Panc1 (cell line): ENCODE results near the gene MRPL38. TPM values are rescaled to one million over a fixed set of nuclear protein-coding genes. Genes with fewer than 3 reads are reported as not detected.

Experiments used
- ATAC-seq: fragments of 200-7000 bp; cut with Tn5 transposase; 2 replicates; pipeline ENCODE4 v1.9.1; 2020; ENCODE audit warnings: mild to moderate bottlenecking, moderate library complexity
- BruUV-seq: library from RNA; stranded (reverse); fragments of 400-500 nt; replicated peaks from 2 replicates; lab custom pipeline; 2021; lab: Mats Ljungman, UMichigan
- CTCF ChIA-PET: fragments of 300-600 bp; sonication (Branson Sonifier 250); formaldehyde crosslinking; loops from one replicate; lab custom pipeline; 2022; ENCODE audit warnings: antibody characterized with exemption; lab: Charles Lee
- POLR2A ChIA-PET: fragments of 300-600 bp; sonication (Branson Sonifier 250); formaldehyde crosslinking; loops from one replicate; lab custom pipeline; 2022; ENCODE audit warnings: antibody characterized with exemption; lab: Charles Lee
- DNase-seq: peaks from one replicate; pipeline ENCODE4 v3.0.0-alpha.2; 2010; ENCODE audit warnings: low read depth, low spot score
- H3K27ac ChIP-seq: 2 replicates; pipeline ENCODE4 v1.5.1; 2011; ENCODE audit warnings: mild to moderate bottlenecking, low read length, inconsistent platforms
- H3K27me3 ChIP-seq: fragments of 200-500 bp; sonication (Bioruptor generic); 2 replicates; pipeline ENCODE4 v1.6.0; 2014; ENCODE audit warnings: low read length, inconsistent platforms; ENCODE audit not compliant: control insufficient read depth, insufficient read depth
- H3K36me3 ChIP-seq: fragments of 200-500 bp; sonication (Bioruptor generic); 2 replicates; pipeline ENCODE4 v1.5.1; 2014; ENCODE audit warnings: inconsistent platforms, mild to moderate bottlenecking, low read length, moderate library complexity; ENCODE audit not compliant: control insufficient read depth, insufficient read depth
- H3K4me1 ChIP-seq: 2 replicates; pipeline ENCODE4 v1.5.1; 2011; ENCODE audit warnings: inconsistent platforms, mild to moderate bottlenecking, low read length, moderate library complexity; ENCODE audit not compliant: control insufficient read depth, insufficient read depth
- H3K4me3 ChIP-seq, 2 experiments: 2 replicates each; pipeline ENCODE4 v1.5.1; 2011 to 2012; ENCODE audit warnings: low read depth in 2 of 2, low read length in 2 of 2, mild to moderate bottlenecking in 2 of 2, inconsistent platforms in 1 of 2, moderate library complexity in 1 of 2
- H3K9me3 ChIP-seq: fragments of 200-500 bp; sonication (Bioruptor generic); 2 replicates; pipeline ENCODE4 v1.5.1; 2014; ENCODE audit warnings: low read depth, mild to moderate bottlenecking, inconsistent platforms, low read length, moderate library complexity; ENCODE audit not compliant: control insufficient read depth, insufficient read depth
- CTCF ChIP-seq: fragments of 450-650 bp; IDR thresholded peaks from 2 replicates; pipeline ENCODE4 v1.5.1; 2017; ENCODE audit warnings: mild to moderate bottlenecking
- POLR2AphosphoS5 ChIP-seq: IDR thresholded peaks from 2 replicates; pipeline ENCODE4 v1.6.1; 2012; ENCODE audit warnings: mild to moderate bottlenecking, low read depth, low read length, moderate library complexity
- SIN3A ChIP-seq: IDR thresholded peaks from 2 replicates; pipeline ENCODE4 v1.6.1; 2012; ENCODE audit warnings: low read depth, mild to moderate bottlenecking, low read length, moderate library complexity, borderline replicate concordance; ENCODE audit not compliant: insufficient read depth
- TCF7L2 ChIP-seq: IDR thresholded peaks from 2 replicates; pipeline ENCODE4 v1.6.1; 2011; ENCODE audit warnings: mild to moderate bottlenecking, low read depth, low read length, inconsistent platforms
- in situ Hi-C: cut with HindIII; loops from 2 replicates; pipeline ENCODE4 v1.10.0; 2016; ENCODE audit warnings: low sequenced_read_pairs, low pct_unique_long_range_greater_than_20kb
- intact Hi-C: fragments of 100-400 bp; cut with micrococcal nuclease; formaldehyde crosslinking; loops from one replicate; pipeline ENCODE4 v1.10.0; 2022; ENCODE audit not compliant: unreplicated experiment
- total RNA-seq: library from RNA; stranded (reverse); gene quantifications from one replicate; pipeline ENCODE4 v1.2.1, GENCODE V29; 2021; ENCODE audit not compliant: unreplicated experiment
- TF ChIP-seq, protein P1 (sequence below), 2 experiments: IDR thresholded peaks; 2 replicates each; pipeline ENCODE4 v1.6.1; 2011 to 2012; ENCODE audit warnings: low read depth in 2 of 2, control low read depth in 1 of 2, low read length in 1 of 2, mild to moderate bottlenecking in 1 of 2, moderate library complexity in 1 of 2; ENCODE audit not compliant: insufficient read depth in 1 of 2

The MRPL38 gene
- total RNA-seq, 1 experiment from 2014 or later, result 165 TPM

GRCh38 chr17:75875940-75876189 is 28.8 kb downstream of the MRPL38 start:
- H3K27ac ChIP-seq, result peak overlapping the region; percentile 88
- ATAC-seq (peak; percentile 7), DNase-seq (no peak)
- intact Hi-C loops, result no loop called here
- H3K4me1 ChIP-seq, result peaks cover 33% of the 10 kb centered on the region
- H3K27me3 ChIP-seq, result no peaks in the 10 kb centered on the region
- H3K36me3 ChIP-seq, result no peaks in the 10 kb centered on the region; the same call in 1 of the 2 replicates
- TF ChIP-seq, protein P1, sequence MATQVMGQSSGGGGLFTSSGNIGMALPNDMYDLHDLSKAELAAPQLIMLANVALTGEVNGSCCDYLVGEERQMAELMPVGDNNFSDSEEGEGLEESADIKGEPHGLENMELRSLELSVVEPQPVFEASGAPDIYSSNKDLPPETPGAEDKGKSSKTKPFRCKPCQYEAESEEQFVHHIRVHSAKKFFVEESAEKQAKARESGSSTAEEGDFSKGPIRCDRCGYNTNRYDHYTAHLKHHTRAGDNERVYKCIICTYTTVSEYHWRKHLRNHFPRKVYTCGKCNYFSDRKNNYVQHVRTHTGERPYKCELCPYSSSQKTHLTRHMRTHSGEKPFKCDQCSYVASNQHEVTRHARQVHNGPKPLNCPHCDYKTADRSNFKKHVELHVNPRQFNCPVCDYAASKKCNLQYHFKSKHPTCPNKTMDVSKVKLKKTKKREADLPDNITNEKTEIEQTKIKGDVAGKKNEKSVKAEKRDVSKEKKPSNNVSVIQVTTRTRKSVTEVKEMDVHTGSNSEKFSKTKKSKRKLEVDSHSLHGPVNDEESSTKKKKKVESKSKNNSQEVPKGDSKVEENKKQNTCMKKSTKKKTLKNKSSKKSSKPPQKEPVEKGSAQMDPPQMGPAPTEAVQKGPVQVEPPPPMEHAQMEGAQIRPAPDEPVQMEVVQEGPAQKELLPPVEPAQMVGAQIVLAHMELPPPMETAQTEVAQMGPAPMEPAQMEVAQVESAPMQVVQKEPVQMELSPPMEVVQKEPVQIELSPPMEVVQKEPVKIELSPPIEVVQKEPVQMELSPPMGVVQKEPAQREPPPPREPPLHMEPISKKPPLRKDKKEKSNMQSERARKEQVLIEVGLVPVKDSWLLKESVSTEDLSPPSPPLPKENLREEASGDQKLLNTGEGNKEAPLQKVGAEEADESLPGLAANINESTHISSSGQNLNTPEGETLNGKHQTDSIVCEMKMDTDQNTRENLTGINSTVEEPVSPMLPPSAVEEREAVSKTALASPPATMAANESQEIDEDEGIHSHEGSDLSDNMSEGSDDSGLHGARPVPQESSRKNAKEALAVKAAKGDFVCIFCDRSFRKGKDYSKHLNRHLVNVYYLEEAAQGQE (IDR thresholded peaks at IDR 0.05; ENCODE audit: insufficient read depth in 1 of 2, low read depth in 2 of 2, low read length in 1 of 2), result no peak
- TF ChIP-seq SIN3A, result no peak
- no peak for TF ChIP-seq CTCF
- no peak for TF ChIP-seq POLR2AphosphoS5
- no peak for TF ChIP-seq TCF7L2
- H3K4me3 ChIP-seq, result peak overlapping the region; percentile 76 to 82
- in situ Hi-C loops, result no loop called here
- POLR2A ChIA-PET, result interaction anchor here (2.8 kb wide), 1 partner anchor 96 kb away, joined by 10 read pairs; a partner anchor contains a TSS
- CTCF ChIA-PET, result interaction anchor here (0.9 kb wide), 1 partner anchor 15 kb away, joined by 4 read pairs; no protein-coding TSS in a partner anchor
- no peaks in the 10 kb centered on the region for H3K9me3 ChIP-seq
- BruUV-seq, result no TSS peak

DNA sequence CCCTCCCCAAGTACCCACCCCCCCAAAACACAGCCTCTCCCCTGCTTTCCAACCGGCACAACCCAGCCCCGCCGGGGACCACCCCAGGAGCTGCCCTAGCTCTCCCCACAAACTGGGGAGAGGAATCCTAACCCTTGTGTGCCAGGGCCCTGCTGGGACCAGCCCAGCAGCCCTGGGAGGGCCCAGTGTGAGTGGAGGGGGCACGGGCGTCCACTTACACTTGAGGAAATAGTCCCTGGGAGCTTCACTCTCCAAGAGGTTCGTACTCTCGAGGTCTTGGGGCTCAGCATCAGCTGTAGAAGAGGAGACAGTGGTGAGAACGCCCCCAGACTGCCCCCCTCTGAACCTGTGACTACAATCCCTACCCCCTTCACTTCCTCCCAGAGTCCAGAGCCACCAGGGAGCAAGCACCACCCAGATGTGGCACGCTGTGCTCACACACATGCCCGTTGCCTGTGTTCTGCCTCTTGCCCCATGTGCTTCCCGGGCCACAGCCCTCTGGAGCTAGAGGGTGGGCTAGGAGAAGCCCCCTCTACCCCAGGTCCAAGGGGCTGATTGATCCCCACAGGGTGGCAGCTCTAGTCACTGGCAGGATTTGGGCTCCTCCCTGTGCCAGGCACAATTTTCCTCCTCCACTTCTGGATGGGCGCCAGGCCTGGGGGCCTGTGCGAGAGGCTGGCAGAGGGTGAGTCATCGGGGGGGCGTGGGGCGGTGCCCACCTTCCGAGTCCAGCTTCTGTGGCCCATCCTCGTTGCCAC is 29.3 kb downstream of the MRPL38 start:
- H3K4me3 ChIP-seq, result peak overlapping the region in 1 of 2 experiments; percentile 76; a peak in 2 of 4 replicates
- BruUV-seq, result no TSS peak
- peaks cover 33% of the 10 kb centered on the region for H3K4me1 ChIP-seq
- H3K36me3 ChIP-seq, result no peaks in the 10 kb centered on the region; the same call in 1 of the 2 replicates
- intact Hi-C loops, result no loop called here
- in situ Hi-C loops, result no loop called here
- ChIA-PET CTCF (interaction anchor here (0.6 to 0.9 kb wide), 3 partner anchors 14 to 121 kb away, joined by 4 to 7 read pairs (median 6); partner anchors contain the start of gene UNK), POLR2A (interaction anchor here (0.6 to 2.8 kb wide), 2 partner anchors 95 to 1414 kb away, joined by 3 to 10 read pairs; a partner anchor contains a TSS)
- no peak for ATAC-seq
- no peak for DNase-seq
- H3K9me3 ChIP-seq, result no peaks in the 10 kb centered on the region
- no peak for TF ChIP-seq TCF7L2
- TF ChIP-seq SIN3A, result 0 out of 2 replicates have a peak, but pooled peaks have one; percentile 11
- TF ChIP-seq POLR2AphosphoS5, result peak; percentile 39; the same call in 1 of the 2 replicates
- TF ChIP-seq CTCF, result no peak
- TF ChIP-seq, protein P1 (IDR thresholded peaks at IDR 0.05; ENCODE audit: insufficient read depth in 1 of 2, low read depth in 2 of 2, low read length in 1 of 2), result 0 out of 4 replicates have a peak, but pooled peaks of 1 of the 2 experiments have one; percentile 3
- H3K27me3 ChIP-seq, result no peaks in the 10 kb centered on the region
- peak overlapping the region; percentile 88 for H3K27ac ChIP-seq
